SK-N-SH treated with all-trans-retinoic acid at 6 μM for 48 hours (cell line): Measurements from ENCODE around the gene ADGRF5.

Experiments used
- BACH2 ChIP-seq: fragments of 250-450 bp; sonication (Bioruptor Pico); IDR thresholded peaks from 2 replicates; pipeline ENCODE4 v1.9.0; 2021; ENCODE audit warnings: mild to moderate bottlenecking, borderline replicate concordance
- CSDC2 ChIP-seq: fragments of 250-450 bp; sonication (Bioruptor Pico); IDR thresholded peaks from 2 replicates; pipeline ENCODE4 v1.5.0; 2020; ENCODE audit warnings: mild to moderate bottlenecking, moderate library complexity
- ISL1 ChIP-seq: fragments of 250-450 bp; sonication (Bioruptor Pico); IDR thresholded peaks from 2 replicates; pipeline ENCODE4 v2.1.2; 2022; ENCODE audit warnings: mild to moderate bottlenecking, moderate library complexity
- OSR1 ChIP-seq: fragments of 250-450 bp; sonication (Bioruptor Pico); IDR thresholded peaks from 2 replicates; pipeline ENCODE4 v1.8.0; 2022; ENCODE audit warnings: moderate library complexity, mild to moderate bottlenecking, inconsistent platforms
- PATZ1 ChIP-seq: fragments of 250-450 bp; sonication (Bioruptor Pico); IDR thresholded peaks from 2 replicates; pipeline ENCODE4 v1.8.0; 2020; ENCODE audit warnings: mild to moderate bottlenecking, moderate library complexity, borderline replicate concordance
- RARB ChIP-seq: fragments of 250-450 bp; sonication (Bioruptor Pico); IDR thresholded peaks from 2 replicates; pipeline ENCODE4 v1.8.0; 2021; ENCODE audit warnings: mild to moderate bottlenecking, moderate library complexity
- TSHZ2 ChIP-seq: fragments of 250-450 bp; sonication (Bioruptor Pico); IDR thresholded peaks from 2 replicates; pipeline ENCODE4 v1.5.0; 2020; ENCODE audit warnings: mild to moderate bottlenecking, moderate library complexity
- ZC3H10 ChIP-seq: fragments of 250-450 bp; sonication (Bioruptor Pico); IDR thresholded peaks from 2 replicates; pipeline ENCODE4 v1.5.1; 2021; ENCODE audit warnings: mild to moderate bottlenecking, moderate library complexity
- ZFP30 ChIP-seq: fragments of 450-650 bp; formaldehyde crosslinking; IDR thresholded peaks from 2 replicates; pipeline ENCODE4 v1.5.0; 2022; ENCODE audit warnings: mild to moderate bottlenecking, moderate library complexity
- ZNF70 ChIP-seq: fragments of 450-650 bp; formaldehyde crosslinking; IDR thresholded peaks from 2 replicates; pipeline ENCODE4 v1.5.0; 2020; ENCODE audit warnings: mild to moderate bottlenecking, moderate library complexity
- ZNF8 ChIP-seq: fragments of 450-650 bp; formaldehyde crosslinking; IDR thresholded peaks from 2 replicates; pipeline ENCODE4 v1.5.0; 2020; ENCODE audit warnings: mild to moderate bottlenecking, moderate library complexity

- TF ChIP-seq RARB (no peak), ISL1 (CRISPR knock-in tag) (no peak), OSR1 (CRISPR knock-in tag) (no peak), ZNF8 (no peak), BACH2 (no peak), ZFP30 (CRISPR knock-in tag) (no peak), ZNF70 (CRISPR knock-in tag) (no peak), CSDC2 (CRISPR knock-in tag) (no peak), TSHZ2 (no peak), PATZ1 (CRISPR knock-in tag) (no peak), ZC3H10 (CRISPR knock-in tag) (no peak)
These were observed 4.0 kb upstream of the ADGRF5 start for GRCh38 chr6:46925563-46926253.
